HG03039 (cell line): ENCODE measurements around the gene GNS.
A peak's percentile ranks its signal among the peaks of the same experiment; 100 is the strongest.

Source experiments
- ATAC-seq: cut with Tn5 transposase; IDR thresholded peaks from one replicate; pipeline ENCODE4 v1.9.1; 2021; ENCODE audit warnings: mild to moderate bottlenecking, moderate library complexity; ENCODE audit not compliant: unreplicated experiment

GNS gene

GRCh38 chr12:64737539-64737938 lies 21.7 kb downstream of the GNS start:
- ATAC-seq: no peak

DNA sequence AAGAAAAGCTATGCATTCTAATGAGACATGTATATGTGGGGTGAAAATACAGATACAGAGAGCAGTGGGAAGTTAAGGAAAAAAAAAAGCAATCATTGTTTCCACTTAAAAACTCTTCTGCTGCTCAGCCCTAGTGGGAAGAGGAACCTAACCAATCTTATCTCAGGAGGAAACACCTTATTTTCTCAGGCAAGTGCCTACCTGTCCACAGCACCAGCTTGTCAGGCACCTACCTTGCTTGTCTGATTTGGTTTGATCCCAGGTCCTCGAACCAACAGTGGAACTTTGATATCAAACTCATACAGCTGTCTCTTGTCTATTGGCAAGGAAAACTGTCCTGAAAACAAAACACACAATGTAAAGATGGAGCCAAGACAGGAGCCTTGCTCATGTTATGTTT lies 22.4 kb downstream of the GNS start:
- ATAC-seq: no peak

- no peak for ATAC-seq
Measured at GRCh38 chr12:64735442-64735841, 23.8 kb downstream of the GNS start.

DNA sequence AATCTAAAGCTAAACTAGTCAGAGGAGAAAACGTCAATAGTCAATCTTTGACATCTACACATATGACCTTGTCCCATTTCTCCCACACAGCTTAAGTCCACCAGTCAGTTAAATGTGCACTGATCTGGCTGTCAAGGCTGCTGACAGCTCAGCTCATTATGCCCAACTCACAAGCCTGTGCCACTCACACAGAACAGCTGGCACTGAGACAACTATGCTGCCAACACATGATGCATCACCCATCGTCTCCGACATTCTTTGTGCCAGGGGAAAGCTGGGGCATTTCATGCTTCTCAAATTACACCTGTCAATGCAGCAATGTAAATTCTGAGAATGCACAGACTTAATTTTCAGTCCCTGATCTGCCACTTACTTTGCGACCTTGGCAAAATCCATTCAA lies 25.3 kb downstream of the GNS start:
- ATAC-seq: no peak

DNA sequence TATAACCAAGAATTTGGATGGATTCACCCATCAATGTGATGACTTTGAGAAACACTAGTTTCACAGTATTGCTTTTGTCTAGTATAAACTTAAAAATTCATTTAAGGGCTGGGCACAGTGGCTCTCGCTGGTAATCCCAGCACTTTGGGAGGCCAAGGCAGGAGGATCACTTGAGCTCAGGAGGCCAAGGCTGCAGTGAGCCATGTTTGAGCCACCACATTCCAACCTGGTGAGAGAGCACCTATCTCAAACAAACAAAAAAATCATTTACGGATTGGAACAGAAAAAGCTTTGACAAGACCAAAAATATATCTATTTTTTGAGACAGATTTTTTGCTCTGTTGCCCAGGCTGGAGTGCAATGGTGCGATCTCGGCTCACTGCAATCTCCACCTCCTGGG lies 27.5 kb downstream of the GNS start:
- no peak for ATAC-seq

- ATAC-seq: no peak
Measured at GRCh38 chr12:64730588-64730969, 28.6 kb downstream of the GNS start.

DNA sequence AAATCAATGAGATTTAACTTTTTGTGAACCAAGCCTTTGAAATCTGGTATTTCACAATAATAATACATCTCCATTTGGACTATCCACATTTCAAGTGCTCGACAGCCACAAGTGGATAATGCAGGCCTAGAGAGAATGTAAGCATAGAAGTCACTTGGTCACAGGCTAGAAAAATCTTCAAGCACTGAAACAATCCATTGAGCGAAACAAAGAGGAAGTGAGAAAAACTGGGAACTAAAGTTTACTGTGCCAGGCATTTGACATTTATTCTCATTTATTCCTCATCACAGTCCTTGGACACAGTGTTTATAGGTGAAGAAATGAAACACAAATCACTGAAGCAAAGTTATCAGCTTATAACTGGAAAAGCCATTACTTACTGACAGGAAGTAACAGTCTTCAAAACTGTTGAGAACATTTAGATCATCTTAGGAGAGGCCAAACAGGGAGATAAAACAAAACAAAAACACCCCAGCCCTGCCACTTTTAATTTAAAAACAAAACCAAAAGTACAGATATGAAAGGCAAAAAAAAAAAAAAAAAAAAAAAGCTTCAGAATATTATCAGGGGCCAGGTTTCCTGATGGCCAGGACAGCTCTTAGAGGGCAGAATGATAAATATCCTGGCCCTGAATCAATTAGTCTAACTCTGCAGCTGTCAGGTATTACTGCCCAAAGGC lies 29.2 kb downstream of the GNS start:
- no peak for ATAC-seq

GRCh38 chr12:64724201-64724745 lies 34.9 kb downstream of the GNS start:
- no peak for ATAC-seq

GRCh38 chr12:64723630-64724029 lies 35.6 kb downstream of the GNS start:
- no peak for ATAC-seq

DNA sequence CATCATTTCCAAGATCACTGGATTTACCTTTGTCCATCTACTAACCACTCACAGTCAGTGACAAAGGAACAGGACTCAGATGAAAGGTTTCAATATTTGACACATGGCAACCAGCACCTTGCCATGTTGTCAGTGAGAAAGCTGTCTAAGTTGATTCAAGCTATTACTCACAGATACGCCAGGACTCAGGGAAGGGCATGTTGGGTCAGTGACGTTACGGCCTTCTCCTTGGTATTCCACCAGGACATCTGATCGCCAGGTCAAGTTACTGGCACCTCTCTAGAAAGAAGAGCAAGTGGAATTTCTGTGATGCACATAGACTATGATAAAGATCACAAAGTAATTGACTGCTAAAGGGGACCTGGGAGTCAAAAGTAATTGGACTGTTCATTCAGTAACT lies 36.4 kb downstream of the GNS start:
- ATAC-seq: no peak

GRCh38 chr12:64720884-64721283 lies 38.3 kb downstream of the GNS start:
- no peak for ATAC-seq

DNA sequence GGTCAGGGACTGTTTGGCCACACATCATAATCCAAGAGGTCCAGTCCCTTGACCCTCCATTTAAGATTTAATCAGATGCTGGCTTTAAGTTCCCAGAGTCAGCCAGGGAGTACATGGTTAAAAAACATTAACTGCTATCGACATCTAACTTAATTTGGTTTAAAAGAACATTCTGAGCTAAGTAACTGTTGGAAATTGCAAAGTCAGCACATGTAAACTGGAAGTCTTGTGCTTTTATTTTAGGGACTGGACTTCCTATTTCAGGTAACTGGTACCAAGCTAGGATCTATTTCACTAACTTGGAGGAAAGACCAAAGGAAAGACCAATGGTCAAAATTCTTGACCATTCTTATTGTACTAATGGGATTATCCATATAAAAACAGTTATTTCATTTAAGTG lies 40.6 kb downstream of the GNS start:
- ATAC-seq: no peak

- ATAC-seq: no peak
Measured at GRCh38 chr12:64716839-64717455, 42.3 kb downstream of the GNS start.

- no peak for ATAC-seq
Measured at GRCh38 chr12:64716371-64716770, 42.8 kb downstream of the GNS start.

DNA sequence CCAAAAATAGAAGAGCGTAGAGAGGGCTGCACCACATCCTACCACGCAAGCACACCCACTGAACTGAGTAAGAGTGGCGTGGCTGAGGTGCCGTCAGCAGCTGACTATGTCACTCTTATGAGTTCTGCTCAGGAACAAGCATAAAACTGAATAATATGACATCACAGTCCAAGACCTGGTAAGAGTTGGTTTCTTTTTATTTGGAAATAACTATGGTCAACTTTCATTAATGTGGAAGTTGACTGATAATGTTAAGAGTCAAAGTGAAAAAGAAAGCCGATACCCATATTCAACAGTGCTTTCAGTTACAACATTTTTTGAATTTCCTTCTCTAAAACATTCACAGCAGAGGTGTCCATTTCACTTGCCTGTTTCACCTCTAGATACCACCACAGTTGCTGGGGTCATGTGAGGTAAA lies 44.6 kb downstream of the GNS start:
- peak; percentile 51 for ATAC-seq

GRCh38 chr12:64713376-64713775 lies 45.8 kb downstream of the GNS start:
- no peak for ATAC-seq

GRCh38 chr12:64709429-64709828 lies 49.8 kb downstream of the GNS start:
- ATAC-seq: no peak

- no peak for ATAC-seq
Measured at GRCh38 chr12:64707926-64708325, 51.3 kb downstream of the GNS start.

- ATAC-seq: no peak
Measured at GRCh38 chr12:64707362-64707761, 51.8 kb downstream of the GNS start.

DNA sequence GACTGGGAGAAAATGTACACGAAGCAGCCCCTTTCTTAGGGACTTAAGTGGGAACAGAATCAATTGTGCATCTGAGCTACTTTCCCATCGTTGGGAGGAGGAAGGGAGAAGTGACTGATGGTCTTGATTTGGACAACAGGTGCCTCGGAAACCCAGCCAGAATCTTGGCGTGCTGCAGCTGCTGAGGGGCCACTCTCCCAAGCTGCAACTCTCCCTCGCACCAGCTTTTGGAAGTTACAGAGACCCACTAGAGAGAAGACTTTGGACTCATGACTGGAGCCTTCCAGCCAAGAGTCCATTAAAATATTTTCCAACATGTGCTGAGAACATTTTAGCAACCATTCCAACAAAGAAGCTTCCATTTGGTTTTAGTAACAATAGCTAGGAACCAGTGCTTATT lies 52.3 kb downstream of the GNS start:
- ATAC-seq: no peak

DNA sequence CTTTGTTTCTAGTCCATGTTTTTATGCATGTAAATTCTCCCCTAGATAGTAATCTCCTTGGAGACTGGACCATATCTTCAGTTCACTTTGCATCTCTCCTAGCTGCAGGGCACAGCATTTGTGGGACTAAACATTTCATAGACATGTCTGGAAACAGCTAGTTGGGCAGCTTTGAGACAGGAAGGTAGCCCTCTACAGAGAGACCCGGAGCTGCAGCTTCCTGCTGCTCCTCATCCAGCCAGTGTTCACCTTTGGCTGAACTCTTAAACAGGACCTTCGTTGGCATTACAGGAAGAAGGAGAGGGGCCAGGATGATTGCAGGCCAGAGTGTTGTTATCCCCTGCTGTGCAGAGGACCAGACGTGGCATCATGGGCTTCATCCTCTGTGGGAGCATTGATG lies 52.9 kb downstream of the GNS start:
- no peak for ATAC-seq

DNA sequence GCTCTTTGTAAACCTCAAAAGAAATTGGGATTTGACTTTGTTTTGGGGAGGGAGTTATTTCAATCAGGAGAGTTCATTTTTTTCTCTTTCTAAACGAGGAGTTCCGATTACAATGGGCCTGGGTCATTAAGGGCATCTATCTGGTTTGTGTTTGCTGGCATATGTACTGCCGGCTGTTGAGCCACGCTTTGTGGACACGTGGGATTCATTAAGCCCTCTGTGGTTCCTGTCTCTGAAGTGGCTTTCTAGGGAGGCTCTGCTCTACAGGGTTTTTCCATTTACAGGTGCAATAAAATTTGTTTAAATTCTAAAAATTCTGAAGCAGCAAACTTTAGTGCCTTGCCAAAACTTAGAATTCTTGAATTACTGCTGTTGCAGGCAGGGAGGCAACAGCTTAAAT lies 57.9 kb downstream of the GNS start:
- ATAC-seq: no peak

DNA sequence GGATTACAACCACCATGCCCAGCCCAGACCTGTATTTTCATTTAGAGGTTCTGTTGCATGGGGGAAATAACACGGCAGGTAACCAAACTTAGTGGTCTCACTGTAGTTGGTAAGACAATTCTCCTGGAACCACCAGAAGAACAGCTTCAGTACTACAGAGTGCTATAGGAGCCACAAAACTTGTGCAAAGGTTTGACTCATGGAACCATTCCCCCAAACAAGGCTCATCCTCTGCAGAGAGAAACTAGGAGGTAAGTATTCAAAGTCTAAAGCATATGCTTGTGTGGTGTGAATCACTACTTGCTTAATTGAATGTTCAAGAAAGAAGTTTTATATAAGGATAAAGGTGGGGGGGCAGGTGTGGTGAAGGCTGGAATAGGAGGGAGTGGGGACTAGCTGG lies 58.7 kb downstream of the GNS start:
- no peak for ATAC-seq
